ENCODE results near the gene ZNF41. TPM values are rescaled to one million over a fixed set of nuclear protein-coding genes. Genes with fewer than 3 reads are reported as not detected.

ZNF41 gene
- total RNA-seq = 2.9 and 5.1 TPM in 2 replicates

DNA sequence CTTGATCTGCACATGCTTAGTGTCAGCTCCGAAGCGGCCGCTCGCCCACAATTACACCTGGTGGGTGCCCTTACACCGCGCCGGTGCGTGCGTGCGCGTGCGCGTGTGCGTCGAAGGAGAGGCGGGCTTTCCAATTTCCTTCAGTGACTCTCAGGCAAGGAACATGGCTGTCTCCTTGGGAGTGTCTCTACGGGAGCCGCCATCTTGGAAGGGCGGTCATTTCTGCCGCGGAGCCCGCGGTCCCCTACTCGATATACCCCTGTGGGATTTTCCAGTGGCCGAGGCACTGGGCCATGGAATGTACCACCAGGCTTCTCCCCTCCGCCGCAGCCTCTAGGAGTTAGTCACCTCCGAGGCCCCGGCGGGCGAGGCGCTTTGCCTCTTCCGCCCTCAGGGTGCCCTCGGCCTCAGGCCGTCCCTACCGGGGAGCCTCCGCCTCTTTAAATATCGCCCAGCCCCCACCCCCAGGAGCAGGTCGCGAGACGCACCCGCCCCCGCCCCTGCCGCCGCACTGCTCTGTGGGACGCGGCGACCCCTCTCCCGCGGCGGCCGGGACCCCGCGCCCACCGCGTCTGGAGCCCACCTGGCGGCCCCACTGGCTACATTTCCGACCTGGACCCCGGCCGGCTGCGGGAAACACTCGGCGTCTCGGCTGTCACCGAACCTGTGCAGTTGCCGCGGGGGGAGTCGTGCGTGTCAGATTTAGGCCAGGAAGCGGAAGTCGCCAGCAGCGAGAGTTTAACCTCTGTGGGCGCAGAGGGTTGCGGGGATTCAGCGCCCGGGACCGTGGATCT, at the start of gene ZNF41:
Gene ZNF41 (minus strand): TSS at position 711 of the 794 bp plus-strand sequence. CDS start 15,741 bp downstream, outside the sequence.

Other genes starting within 250 kb of the ZNF41 start
- gene ZNF157, start 112.6 kb downstream of the ZNF41 start, total RNA-seq = under 0.01 TPM in 1 of 2 replicates, not detected in the other
- gene ARAF, start 78.0 kb upstream of the ZNF41 start, total RNA-seq = 34.4 and 38.6 TPM in 2 replicates
- 1,804 and 2,007 TPM in 2 replicates for gene TIMP1, start 99.2 kb upstream of the ZNF41 start, total RNA-seq
- 0.18 and 0.29 TPM in 2 replicates for gene SYN1, start 136.6 kb upstream of the ZNF41 start, total RNA-seq
- gene CFP, start 146.7 kb upstream of the ZNF41 start, total RNA-seq = 0.53 TPM in 1 of 2 replicates, not detected in the other
- gene ELK1, start 167.3 kb upstream of the ZNF41 start, total RNA-seq = 37.0 and 38.1 TPM in 2 replicates
- gene UXT, start 176.0 kb upstream of the ZNF41 start, total RNA-seq = 117 and 127 TPM in 2 replicates